ENCODE measurements around the gene BTLA.
A peak's percentile ranks its signal among the peaks of the same experiment; 100 is the strongest.

BTLA gene

GRCh38 chr3:112498914-112499711 is at the start of gene BTLA:
TSS of gene BTLA (minus strand) at chr3:112499472. CDS start at chr3:112499358, 114 bp downstream.
- H3K9me2 ChIP-seq (replicated peaks; ENCODE audit: insufficient read depth, low read length) = no peaks in the 10 kb centered on the region
- H3K27me3 ChIP-seq (ENCODE audit: low read length) = no peaks in the 10 kb centered on the region
- no peak within 1 kb of the TSS for H3K27ac ChIP-seq (ENCODE audit: low read depth, low read length)
- H3K4me3 ChIP-seq (ENCODE audit: insufficient read depth, low read length, poor library complexity, severe bottlenecking) = peak within 1 kb of the TSS; percentile 50
- no peaks in the 10 kb centered on the region for H3K9me3 ChIP-seq (ENCODE audit: insufficient read depth, low read length)
- TF ChIP-seq CTCF (IDR thresholded peaks at IDR 0.05; ENCODE audit: insufficient read depth, low read length, poor library complexity, severe bottlenecking) (no peak), EZH2phosphoT487 (conservative IDR thresholded peaks at IDR 0.05; ENCODE audit: low read length) (no peak)
- H2AFZ ChIP-seq (ENCODE audit: low read depth, low read length, severe bottlenecking) = peak within 1 kb of the TSS; percentile 79
- H3K79me2 ChIP-seq (ENCODE audit: insufficient read depth, low read length) = no peaks in the 10 kb centered on the region
- H3F3A ChIP-seq (ENCODE audit: insufficient read depth) = no peaks in the 10 kb centered on the region
- peak within 1 kb of the TSS; percentile 40 for H3K9ac ChIP-seq (ENCODE audit: low read length)
- H4K20me1 ChIP-seq (ENCODE audit: low read depth, low read length) = no peaks in the 10 kb centered on the region
- H3K36me3 ChIP-seq (ENCODE audit: low read length) = no peaks in the 10 kb centered on the region
- peak within 1 kb of the TSS; percentile 61 for H3K4me2 ChIP-seq (ENCODE audit: low read depth, low read length, poor library complexity, severe bottlenecking)

- Histone ChIP-seq H3K27me3 (ENCODE audit: low read length) (no peaks in the 10 kb centered on the region), H3F3A (ENCODE audit: insufficient read depth) (no peaks in the 10 kb centered on the region), H3K4me3 (ENCODE audit: insufficient read depth, low read length, poor library complexity, severe bottlenecking) (no peak overlapping the region), H3K4me2 (ENCODE audit: low read depth, low read length, poor library complexity, severe bottlenecking) (no peak overlapping the region), H3K9me2 (replicated peaks; ENCODE audit: insufficient read depth, low read length) (no peaks in the 10 kb centered on the region), H4K20me1 (ENCODE audit: low read depth, low read length) (0 out of 2 replicates have a peak, but pooled peaks cover 8% of the 10 kb centered on the region), H3K27ac (ENCODE audit: low read depth, low read length) (no peak overlapping the region), H3K36me3 (ENCODE audit: low read length) (peaks cover 67% of the 10 kb centered on the region), H2AFZ (ENCODE audit: low read depth, low read length, severe bottlenecking) (no peak overlapping the region), H3K9ac (ENCODE audit: low read length) (no peak overlapping the region), H3K9me3 (ENCODE audit: insufficient read depth, low read length) (no peaks in the 10 kb centered on the region), H3K79me2 (ENCODE audit: insufficient read depth, low read length) (peaks cover 29% of the 10 kb centered on the region)
- TF ChIP-seq CTCF (IDR thresholded peaks at IDR 0.05; ENCODE audit: insufficient read depth, low read length, poor library complexity, severe bottlenecking) = no peak
- TF ChIP-seq EZH2phosphoT487 (conservative IDR thresholded peaks at IDR 0.05; ENCODE audit: low read length) = no peak
These were observed 47.0 kb upstream of the BTLA start for GRCh38 chr3:112546216-112546759.

- H4K20me1 ChIP-seq (ENCODE audit: low read depth, low read length) = peaks cover 8% of the 10 kb centered on the region; the same call in 1 of the 2 replicates
- no peak overlapping the region for H3K27ac ChIP-seq (ENCODE audit: low read depth, low read length)
- peaks cover 6% of the 10 kb centered on the region; the same call in 1 of the 2 replicates for H3F3A ChIP-seq (ENCODE audit: insufficient read depth)
- H3K27me3 ChIP-seq (ENCODE audit: low read length) = no peaks in the 10 kb centered on the region
- no peaks in the 10 kb centered on the region for H3K9me3 ChIP-seq (ENCODE audit: insufficient read depth, low read length)
- no peaks in the 10 kb centered on the region for H3K9me2 ChIP-seq (replicated peaks; ENCODE audit: insufficient read depth, low read length)
- H3K9ac ChIP-seq (ENCODE audit: low read length) = no peak overlapping the region
- H2AFZ ChIP-seq (ENCODE audit: low read depth, low read length, severe bottlenecking) = no peak overlapping the region
- H3K36me3 ChIP-seq (ENCODE audit: low read length) = peaks cover 58% of the 10 kb centered on the region
- H3K4me2 ChIP-seq (ENCODE audit: low read depth, low read length, poor library complexity, severe bottlenecking) = no peak overlapping the region
- no peak for TF ChIP-seq CTCF (IDR thresholded peaks at IDR 0.05; ENCODE audit: insufficient read depth, low read length, poor library complexity, severe bottlenecking)
- no peak for TF ChIP-seq EZH2phosphoT487 (conservative IDR thresholded peaks at IDR 0.05; ENCODE audit: low read length)
- H3K79me2 ChIP-seq (ENCODE audit: insufficient read depth, low read length) = no peaks in the 10 kb centered on the region
- H3K4me3 ChIP-seq (ENCODE audit: insufficient read depth, low read length, poor library complexity, severe bottlenecking) = no peak overlapping the region
These were observed 40.8 kb upstream of the BTLA start for GRCh38 chr3:112539825-112540650.
